H7 (cell line): ENCODE results near the gene MYO1D. TPM values are rescaled to one million over a fixed set of nuclear protein-coding genes. Genes with fewer than 3 reads are reported as not detected.

Experiments used
- DNase-seq: peaks from one replicate; pipeline ENCODE4 v3.0.0; 2012
- H3K27me3 ChIP-seq: 2 replicates; pipeline ENCODE4 v1.6.0; 2011; ENCODE audit warnings: mild to moderate bottlenecking, low read length; ENCODE audit not compliant: control insufficient read depth, insufficient read depth
- H3K36me3 ChIP-seq: replicated peaks from 2 replicates; pipeline ENCODE4 v1.5.1; 2011; ENCODE audit warnings: low read length; ENCODE audit not compliant: control insufficient read depth, insufficient read depth
- H3K4me3 ChIP-seq: 2 replicates; pipeline ENCODE4 v1.5.1; 2011; ENCODE audit warnings: low read depth, mild to moderate bottlenecking, control low read depth, low read length, moderate library complexity; ENCODE audit not compliant: insufficient read depth
- total RNA-seq: library from RNA; depleted of rRNA; stranded (reverse); fragments of >200 nt; shearing (Covaris generic); gene quantifications from 2 replicates; pipeline ENCODE4 v1.2.3, GENCODE V29; 2014

The MYO1D gene
- total RNA-seq, 1 experiment from 2014 or later = 15.6 TPM

DNA sequence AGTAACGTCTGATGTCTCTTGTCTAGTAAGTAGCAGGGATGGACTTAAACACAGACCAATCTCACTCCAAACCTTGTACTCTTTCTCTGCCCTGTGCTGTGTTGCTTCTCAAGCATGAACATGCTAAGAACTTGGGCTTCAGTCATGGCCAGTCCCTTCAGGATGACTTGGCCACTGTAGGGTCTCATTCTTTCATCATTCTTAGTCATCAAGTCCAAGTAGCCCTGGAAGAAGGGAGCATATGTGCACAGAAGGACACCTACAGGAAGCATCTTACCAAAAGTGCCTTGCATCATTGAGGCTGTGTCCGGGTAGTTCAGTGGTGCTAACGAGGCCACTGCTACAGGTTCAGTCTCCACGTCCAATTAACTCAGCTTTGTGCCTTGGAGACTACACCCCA, 309.4 kb downstream of the MYO1D start:
- no peak overlapping the region for H3K4me3 ChIP-seq
- DNase-seq = no peak
- H3K36me3 ChIP-seq = no peaks in the 10 kb centered on the region

DNA sequence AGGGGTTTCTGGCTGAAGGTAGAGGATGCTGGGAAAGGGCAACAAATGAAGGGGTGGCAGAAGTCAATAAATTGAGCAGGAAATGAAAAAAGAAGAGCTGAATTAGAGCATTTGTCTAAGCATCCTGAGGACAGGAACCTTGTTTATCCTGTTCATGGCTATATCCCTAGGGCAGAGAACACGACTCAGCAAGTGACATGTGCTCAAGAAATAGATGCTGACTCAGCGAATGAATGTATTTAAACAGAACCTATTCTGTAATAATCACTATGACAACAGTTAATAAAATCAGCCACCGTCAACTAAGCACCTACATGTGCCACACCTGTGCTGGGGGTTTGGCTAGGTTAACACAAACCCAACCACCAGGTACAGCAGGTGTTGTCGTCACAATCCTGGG, 309.8 kb downstream of the MYO1D start:
- H3K27me3 ChIP-seq = no peaks in the 10 kb centered on the region

More for the DNA sequence above, 309.4 kb downstream of the MYO1D start:
- H3K27me3 ChIP-seq = no peaks in the 10 kb centered on the region

DNA sequence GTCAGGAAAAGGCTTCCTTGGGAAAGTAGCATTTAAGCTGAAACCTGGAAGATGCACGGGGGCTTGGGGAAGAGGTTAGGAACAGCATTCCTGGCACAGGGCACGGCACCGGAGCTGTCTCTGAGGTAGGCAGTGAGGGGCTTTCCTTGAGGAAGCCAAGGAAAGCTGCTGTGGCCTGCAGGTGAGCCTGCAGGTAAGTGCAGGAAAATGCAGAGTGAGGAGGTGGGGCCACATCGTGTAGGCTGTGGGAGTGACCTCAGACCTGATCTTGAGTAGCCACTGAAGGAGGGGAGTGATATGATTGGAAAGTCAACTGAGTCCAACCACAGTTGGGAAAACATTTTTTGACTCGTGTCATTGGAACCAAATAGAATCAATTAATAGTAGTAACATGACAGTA, 310.6 kb downstream of the MYO1D start:
- no peak for DNase-seq
- Histone ChIP-seq H3K4me3 (no peak overlapping the region), H3K27me3 (no peaks in the 10 kb centered on the region), H3K36me3 (no peaks in the 10 kb centered on the region)

More for the DNA sequence above, 309.8 kb downstream of the MYO1D start:
- Histone ChIP-seq H3K36me3 (no peaks in the 10 kb centered on the region), H3K4me3 (no peak overlapping the region)
- no peak for DNase-seq

DNA sequence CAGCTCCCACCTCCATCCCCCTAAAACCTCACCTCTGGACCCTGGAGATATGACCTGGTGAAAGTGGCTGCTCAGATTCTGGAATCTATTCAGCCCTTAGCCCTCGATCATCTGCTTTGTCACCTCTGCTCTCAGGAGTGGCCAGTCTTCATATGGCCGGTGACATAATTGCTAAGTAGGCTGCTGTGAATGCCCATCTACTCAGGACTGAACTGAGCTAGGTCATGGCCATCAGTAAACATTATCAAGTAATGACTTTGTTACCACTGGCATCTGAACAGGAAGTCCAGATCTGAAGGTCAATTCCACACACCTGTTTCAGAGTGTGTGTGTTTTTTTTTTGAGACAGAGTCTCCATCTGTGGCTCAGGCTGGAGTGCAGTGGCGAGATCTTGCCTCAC, 311.5 kb downstream of the MYO1D start:
- H3K4me3 ChIP-seq = no peak overlapping the region
- no peak for DNase-seq
- no peaks in the 10 kb centered on the region for H3K27me3 ChIP-seq
- H3K36me3 ChIP-seq = no peaks in the 10 kb centered on the region

DNA sequence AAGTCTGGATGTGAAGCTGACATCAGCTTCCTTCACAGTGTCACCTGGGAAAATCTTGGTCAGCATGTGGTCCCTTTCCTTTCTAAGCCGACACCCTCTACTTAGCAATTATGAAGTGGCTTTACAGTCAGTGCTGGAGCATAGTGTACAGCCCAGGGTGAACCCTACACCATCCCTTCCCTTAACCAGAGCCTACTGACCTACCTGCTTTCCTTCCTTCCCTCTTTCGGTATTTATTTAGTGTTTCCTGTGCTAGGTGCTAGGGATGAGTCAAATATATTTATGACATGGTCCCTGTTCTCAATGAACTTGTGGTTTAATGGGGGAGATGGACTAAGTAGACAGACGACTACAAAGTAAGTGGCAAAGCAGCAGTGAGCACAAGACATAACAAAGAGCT, 312.6 kb downstream of the MYO1D start:
- no peak overlapping the region for H3K4me3 ChIP-seq
- DNase-seq = no peak

DNA sequence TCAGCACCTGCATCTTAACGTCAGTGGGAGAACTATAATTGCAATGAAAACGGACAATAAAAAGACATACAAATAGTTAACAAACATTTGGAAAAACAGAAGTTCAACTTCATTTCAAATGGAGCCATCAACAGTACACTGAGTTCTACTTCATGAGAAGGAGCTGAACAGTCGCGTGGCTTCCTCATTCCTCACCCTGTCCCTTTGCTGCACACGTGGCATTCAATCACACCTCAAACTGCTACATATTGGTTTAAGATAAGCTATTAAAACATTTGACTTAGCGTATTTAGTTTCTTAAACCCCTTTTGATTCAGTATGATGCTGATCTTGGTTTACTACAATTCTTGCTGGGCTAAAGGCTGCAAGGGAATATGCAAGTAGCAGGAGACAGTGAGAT, 313.3 kb downstream of the MYO1D start:
- H3K4me3 ChIP-seq = no peak overlapping the region
- DNase-seq = no peak

More for the DNA sequence above, 312.6 kb downstream of the MYO1D start:
- no peaks in the 10 kb centered on the region for H3K27me3 ChIP-seq
- H3K36me3 ChIP-seq = no peaks in the 10 kb centered on the region

DNA sequence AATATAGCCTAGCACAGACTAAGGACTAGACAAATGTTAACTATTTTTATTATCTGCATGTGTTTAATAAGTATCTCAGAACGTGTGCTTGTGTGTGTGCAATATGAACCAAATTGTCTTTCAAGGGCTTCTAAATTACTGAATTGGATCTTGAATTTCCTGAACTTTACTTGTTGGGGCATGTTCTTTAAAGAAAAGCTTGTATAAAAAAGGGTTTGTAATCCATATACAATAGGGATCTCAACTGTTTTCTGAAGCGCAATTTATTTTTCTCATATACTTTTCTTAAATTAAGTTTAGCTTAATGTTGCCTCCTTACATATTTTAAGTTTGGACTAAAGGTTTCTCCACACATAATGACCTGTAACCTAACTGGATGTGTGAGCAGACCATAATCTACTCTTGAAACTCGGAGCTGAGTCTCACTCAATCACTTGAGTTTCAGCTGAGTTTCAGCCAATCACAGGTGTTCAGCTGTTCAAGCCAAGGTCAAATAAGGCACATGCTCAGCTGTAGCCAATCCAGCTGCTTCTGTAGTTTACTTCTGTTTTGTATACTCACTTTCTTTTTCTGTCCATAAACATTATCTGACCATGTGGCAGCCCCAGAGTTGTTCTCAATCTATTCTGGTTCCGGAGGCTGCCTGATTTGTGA, 317.8 kb downstream of the MYO1D start:
- no peak overlapping the region for H3K4me3 ChIP-seq
- H3K27me3 ChIP-seq = no peaks in the 10 kb centered on the region
- no peaks in the 10 kb centered on the region for H3K36me3 ChIP-seq
- DNase-seq = no peak

More for the DNA sequence above, 313.3 kb downstream of the MYO1D start:
- Histone ChIP-seq H3K36me3 (no peaks in the 10 kb centered on the region), H3K27me3 (no peaks in the 10 kb centered on the region)

DNA sequence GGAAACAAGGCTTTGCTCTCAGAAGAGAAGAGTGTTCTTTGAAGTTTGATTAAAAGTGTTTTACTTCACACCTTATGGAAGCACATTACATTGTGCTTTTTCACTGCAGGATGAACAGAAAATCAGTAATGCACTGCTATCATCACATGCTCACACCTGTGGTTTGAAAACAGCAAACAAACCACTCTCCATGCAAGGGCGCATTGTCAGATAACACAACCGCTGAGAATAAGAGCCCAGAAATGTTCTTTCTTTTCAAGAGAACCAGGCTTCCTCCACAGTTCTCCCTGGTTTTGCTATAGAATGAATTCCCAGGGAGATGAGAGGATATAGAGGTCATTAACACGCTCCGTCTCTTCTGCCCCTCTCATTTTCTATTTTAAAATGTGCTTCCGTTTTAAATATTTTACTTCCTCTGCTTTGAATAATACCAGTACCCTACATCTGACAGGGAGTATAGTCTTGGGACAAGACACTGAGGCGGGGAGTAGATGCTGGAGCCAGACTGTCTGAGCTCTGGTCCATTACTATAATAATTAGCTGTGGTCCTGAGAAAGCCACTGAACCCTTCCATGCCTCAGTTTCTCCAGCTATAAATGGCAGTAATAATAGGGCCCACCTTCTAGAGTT, 318.5 kb downstream of the MYO1D start:
- DNase-seq = no peak
- no peaks in the 10 kb centered on the region for H3K27me3 ChIP-seq
- no peak overlapping the region for H3K4me3 ChIP-seq
- H3K36me3 ChIP-seq = no peaks in the 10 kb centered on the region

DNA sequence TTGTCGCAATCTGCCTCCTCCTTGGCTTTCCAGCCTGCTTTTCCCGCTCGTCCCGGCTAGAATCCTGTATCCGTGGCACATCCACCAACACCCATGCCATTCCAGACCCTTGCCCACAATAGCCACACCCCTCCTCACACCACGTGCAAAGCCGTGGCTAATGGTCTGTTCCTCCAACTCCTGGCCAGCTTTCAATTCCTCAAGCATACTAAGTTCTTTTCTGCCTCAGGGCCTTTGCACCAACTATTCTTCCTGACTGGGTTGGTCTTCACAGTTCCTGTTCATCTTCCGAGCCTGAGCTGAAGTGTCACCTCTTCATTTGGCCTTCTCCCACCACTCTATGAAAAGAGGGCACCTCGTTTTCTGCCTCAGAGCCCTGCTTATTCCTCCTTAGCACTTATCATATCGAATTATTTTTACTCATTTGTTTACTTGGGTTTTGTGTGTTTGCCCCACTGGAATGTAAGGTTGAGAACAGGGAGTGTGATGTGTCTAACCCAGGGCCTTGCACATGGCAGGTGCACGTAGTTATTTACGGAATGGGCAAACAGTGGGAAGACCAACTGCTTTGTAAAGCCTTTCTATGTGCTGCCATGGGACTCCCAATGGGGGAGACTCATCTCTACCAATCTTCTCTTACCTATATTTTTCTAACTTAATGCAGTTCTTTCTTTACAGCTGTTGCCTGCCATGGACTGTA, 321.2 kb downstream of the MYO1D start:
- no peak for DNase-seq
- H3K27me3 ChIP-seq = no peaks in the 10 kb centered on the region
- no peak overlapping the region for H3K4me3 ChIP-seq
- H3K36me3 ChIP-seq = no peaks in the 10 kb centered on the region

DNA sequence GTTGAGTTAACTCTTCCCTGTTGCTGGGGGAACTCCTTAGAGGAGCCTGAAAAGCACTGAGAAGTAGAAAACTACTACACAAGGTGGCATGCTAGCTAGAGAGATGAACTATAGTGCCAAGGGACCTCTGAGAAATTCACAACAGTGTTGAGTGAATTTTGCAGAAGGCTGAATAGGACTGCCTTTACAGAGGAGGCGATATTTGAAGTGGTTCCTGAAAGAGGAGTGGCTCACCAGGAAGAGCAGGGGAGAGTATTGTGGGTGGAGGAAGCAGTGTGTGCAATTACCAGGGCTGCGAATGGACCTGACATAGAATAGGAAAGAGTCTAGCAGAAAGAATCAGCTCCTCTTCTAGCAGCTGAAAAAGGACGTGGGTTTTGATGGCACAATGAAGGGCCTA, 323.8 kb downstream of the MYO1D start:
- no peak for DNase-seq
- no peaks in the 10 kb centered on the region for H3K36me3 ChIP-seq
- H3K27me3 ChIP-seq = no peaks in the 10 kb centered on the region
- no peak overlapping the region for H3K4me3 ChIP-seq

DNA sequence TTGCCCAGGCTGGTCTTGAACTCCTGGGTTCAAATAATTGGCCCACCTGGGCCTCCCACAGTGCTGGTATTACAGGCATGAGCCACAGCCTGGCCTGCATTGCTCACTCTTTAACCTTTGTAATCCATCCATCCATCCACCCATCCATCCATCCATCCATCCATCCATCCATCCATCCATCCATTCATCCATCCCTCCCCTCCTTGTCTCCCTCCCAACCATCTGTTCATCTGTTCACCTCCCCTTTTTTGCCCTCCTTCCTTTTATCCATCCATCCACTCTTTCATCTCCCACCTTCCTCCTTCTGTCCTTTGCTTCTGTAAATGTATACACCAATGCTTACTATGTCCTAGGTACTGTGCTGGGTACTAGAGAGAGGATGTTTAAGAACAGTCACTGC, 324.6 kb downstream of the MYO1D start:
- DNase-seq = no peak
- H3K4me3 ChIP-seq = no peak overlapping the region
- no peaks in the 10 kb centered on the region for H3K36me3 ChIP-seq
- H3K27me3 ChIP-seq = no peaks in the 10 kb centered on the region

DNA sequence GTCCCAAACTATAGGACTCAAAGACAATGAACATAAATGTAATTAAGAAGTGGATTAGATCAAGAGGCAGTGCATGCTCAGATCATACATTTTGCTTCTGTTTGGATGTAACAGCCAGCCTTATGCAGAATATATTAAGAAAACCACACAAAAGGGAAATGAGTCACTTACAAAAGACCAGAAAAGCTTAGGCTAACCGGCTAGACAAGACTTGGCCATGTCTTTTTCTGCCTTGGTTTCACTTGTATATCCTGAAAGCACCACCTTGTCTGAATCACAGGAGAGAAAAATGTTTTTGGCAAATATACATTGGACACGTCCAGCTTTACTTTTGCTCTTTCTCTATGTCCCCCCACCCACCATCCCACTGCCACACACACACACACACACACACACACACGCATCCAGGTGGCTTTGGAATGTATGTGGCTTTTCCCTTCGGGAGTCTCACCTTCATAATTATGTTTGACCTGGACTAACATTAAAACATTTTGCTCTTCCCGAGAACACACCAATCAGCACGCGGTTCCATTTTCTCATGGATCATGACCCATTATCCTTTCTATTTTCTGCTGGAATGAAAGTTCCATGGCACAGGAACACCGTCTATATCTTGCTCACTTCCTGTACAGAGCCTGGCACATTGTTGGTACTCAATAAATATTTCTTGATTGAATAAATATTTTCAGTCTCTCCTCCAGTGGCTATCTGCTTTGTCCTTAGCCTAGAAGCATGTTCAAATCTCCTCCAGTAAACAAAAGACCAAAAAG, 325.6 kb downstream of the MYO1D start:
- no peak for DNase-seq
- Histone ChIP-seq H3K27me3 (no peaks in the 10 kb centered on the region), H3K4me3 (no peak overlapping the region), H3K36me3 (no peaks in the 10 kb centered on the region)

DNA sequence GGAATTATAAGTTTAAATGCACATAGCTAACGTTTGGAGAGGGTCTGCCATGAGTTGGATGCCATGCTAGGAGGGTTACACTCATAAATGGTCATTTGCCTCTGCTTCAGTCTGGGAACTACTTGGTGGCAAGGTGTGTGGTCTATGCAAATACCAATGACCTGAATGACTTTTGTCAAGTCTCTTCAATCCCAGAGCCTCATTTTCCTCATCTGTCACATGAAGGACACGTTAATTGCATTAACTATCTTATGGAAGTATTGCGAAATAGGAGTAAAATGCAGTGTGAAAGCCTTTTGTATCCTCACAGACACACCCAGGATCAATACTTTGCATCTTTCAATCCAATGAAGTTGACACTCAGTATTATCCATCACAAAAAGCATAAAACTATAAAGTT, 327.4 kb downstream of the MYO1D start:
- DNase-seq = no peak
- H3K4me3 ChIP-seq = no peak overlapping the region
- no peaks in the 10 kb centered on the region for H3K27me3 ChIP-seq
- no peaks in the 10 kb centered on the region for H3K36me3 ChIP-seq

DNA sequence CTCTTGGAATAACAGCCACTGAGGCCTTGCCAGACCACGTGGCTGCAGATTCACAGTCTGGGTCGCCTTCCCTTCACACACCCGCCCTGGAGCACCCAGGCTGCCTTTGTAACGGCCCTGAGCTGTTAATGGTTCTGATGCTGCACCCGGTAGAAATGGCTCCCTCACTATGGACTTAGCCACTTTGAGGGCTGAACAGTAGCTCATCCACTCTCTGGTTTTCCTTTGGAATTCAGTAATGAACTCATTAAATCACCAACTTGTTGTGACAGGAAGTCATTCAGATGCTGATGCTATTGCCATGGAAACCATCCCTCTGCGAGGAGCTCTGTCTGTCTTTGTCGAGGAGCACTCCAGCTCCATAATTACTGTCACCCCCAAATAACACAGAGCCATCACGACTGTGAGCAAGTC, 330.9 kb downstream of the MYO1D start:
- Histone ChIP-seq H3K4me3 (no peak overlapping the region), H3K36me3 (no peaks in the 10 kb centered on the region), H3K27me3 (no peaks in the 10 kb centered on the region)
- peak; percentile 75 for DNase-seq
